Measurements from ENCODE around the gene SPRR1A.

DNA sequence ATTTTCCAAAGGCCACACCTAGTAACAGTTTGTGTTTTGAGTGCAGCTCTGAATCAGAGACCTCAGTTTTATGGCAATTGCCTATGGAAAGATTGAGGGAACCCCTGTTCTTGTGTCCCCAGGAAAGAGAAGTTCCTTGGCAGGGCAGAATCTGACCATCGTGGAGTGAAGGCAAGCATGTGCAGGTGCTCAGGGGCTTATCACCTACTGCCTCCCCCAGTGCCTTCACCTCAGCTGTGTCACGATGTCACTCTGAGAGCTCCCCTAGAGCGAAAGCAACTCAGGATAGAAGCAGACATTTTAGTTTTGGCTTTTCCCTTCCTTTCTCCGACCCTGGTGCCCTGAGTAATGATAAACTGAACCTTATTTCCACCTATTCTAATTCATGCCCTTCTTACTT, 1.8 kb upstream of the SPRR1A start:
- no peak for TF ChIP-seq CTCF (IDR thresholded peaks at IDR 0.05; ENCODE audit: low read length)
- no peak for TF ChIP-seq EZH2 (IDR thresholded peaks at IDR 0.05; ENCODE audit: borderline replicate concordance, low read length)

Measured in OCI-LY1 (cell line).